Adrenal gland (tissue), 12 donors: Measurements from ENCODE around the gene RSPO3. TPM values are rescaled to one million over a fixed set of nuclear protein-coding genes. Genes with fewer than 3 reads are reported as not detected.
A peak's percentile ranks its signal among the peaks of the same experiment; 100 is the strongest.

Experiments used
- DNase-seq, 7 donors: peaks; one replicate each; pipeline ENCODE4 v3.0.0-alpha.2; 2019 to 2020
- H3K27ac ChIP-seq, 5 donors: fragments of 200-600 bp; sonication (generic) in 4 of 5; 1 replicate in 3 of 5; 2 replicates in 2 of 5; pipeline versions ENCODE4 v1.5.1 to v1.8.0; 2016 to 2020; ENCODE audit warnings: mild to moderate bottlenecking in 1 of 5
- H3K27me3 ChIP-seq: fragments of 200-600 bp; 2 replicates; pipeline ENCODE4 v1.8.0; 2021
- H3K36me3 ChIP-seq, 2 donors: fragments of 200-600 bp; replicated peaks in 1 of 2; 1 replicate in 1 of 2; 2 replicates in 1 of 2; pipeline versions ENCODE4 v1.5.1 to v1.8.0; 2018 to 2022
- H3K4me1 ChIP-seq, 2 donors: fragments of 200-600 bp; replicated peaks in 1 of 2; 1 replicate in 1 of 2; 2 replicates in 1 of 2; pipeline versions ENCODE4 v1.5.1 to v1.8.0; 2018 to 2021
- H3K4me3 ChIP-seq, 4 donors: fragments of 200-600 bp; sonication (generic) in 3 of 4; one replicate each; pipeline ENCODE4 v1.5.1; 2016 to 2018
- H3K9me3 ChIP-seq, 3 donors: fragments of 200-600 bp; sonication (generic) in 1 of 3; replicated peaks in 1 of 3; 1 replicate in 2 of 3; 2 replicates in 1 of 3; pipeline versions ENCODE4 v1.5.1 to v1.8.0; 2016 to 2021
- POLR2A ChIP-seq, 2 donors: fragments of 450-650 bp; IDR thresholded peaks; one replicate each; pipeline ENCODE4 v1.6.1; 2017; ENCODE audit warnings: antibody characterized with exemption in 2 of 2, mild to moderate bottlenecking in 2 of 2, moderate library complexity in 1 of 2
- WGBS, 4 donors: extraction: QIAGEN DNeasy Blood & Tissue Kit in 2 of 4; methylation state at CpG; one replicate each; pipeline versions ENCODE4 v1.1.5 to v1.1.7; 2013 to 2017; 5-methylcytosine and 5-hydroxymethylcytosine counted together
- intact Hi-C, 2 donors: fragments of 100-400 bp; cut with DNase I; formaldehyde crosslinking; loops; one replicate each; pipeline versions ENCODE4 v1.14.1 to v1.15.0; 2022 to 2023
- polyA plus RNA-seq, 3 donors: library from polyadenylated mRNA; stranded (reverse); fragments of 200-250 nt in 2 of 3; fragments of 350-450 nt in 1 of 3; fragmentation: Illumina TruSeq in 1 of 3; extraction: RNeasy Lipid Tissue Mini Kit (QIAGEN cat#74804) in 1 of 3; gene quantifications; one replicate each; pipeline ENCODE4 v1.2.3, GENCODE V29; 2013 to 2014
- total RNA-seq, 9 donors: library from RNA; depleted of rRNA in 4 of 9; stranded (reverse); fragments of >200 nt in 4 of 9; fragments of 120-200 nt in 1 of 9; fragmentation: NEBNext Ultra II Directional in 1 of 9; extraction: Animal tissue kit (Norgen Biotek cat#: 25700) in 1 of 9; gene quantifications; one replicate each; pipeline versions ENCODE4 v1.1.0 to v1.2.4, GENCODE V29; 2013 to 2023
- TF ChIP-seq, protein P1 (sequence below), 6 experiments: fragments of 450-650 bp in 4 of 6; fragments of 200-600 bp in 2 of 6; sonication (generic) in 1 of 6; IDR thresholded peaks; 1 replicate in 5 of 6; 2 replicates in 1 of 6; pipeline versions ENCODE4 v1.5.1 to v1.8.0; 2016 to 2021; ENCODE audit warnings: antibody characterized with exemption in 6 of 6, mild to moderate bottlenecking in 2 of 6, moderate library complexity in 1 of 6
- donor health status: healthy with polysubstance abuse.
- donor health status: Bipolar disorder and iron deficiency.
- donor health status: DM: yes; HTN: yes; CAD: no.
- donor health status: DM: no; HTN: no; CAD: no.
- donor health status: DM: no; HTN: no; CAD: no.
- donor health status: DM: yes; HTN: yes; CAD: no.

The RSPO3 gene
- total and polyA plus RNA-seq, 12 donors, result 3.2 to 36.5 (median 15.4) TPM

DNA sequence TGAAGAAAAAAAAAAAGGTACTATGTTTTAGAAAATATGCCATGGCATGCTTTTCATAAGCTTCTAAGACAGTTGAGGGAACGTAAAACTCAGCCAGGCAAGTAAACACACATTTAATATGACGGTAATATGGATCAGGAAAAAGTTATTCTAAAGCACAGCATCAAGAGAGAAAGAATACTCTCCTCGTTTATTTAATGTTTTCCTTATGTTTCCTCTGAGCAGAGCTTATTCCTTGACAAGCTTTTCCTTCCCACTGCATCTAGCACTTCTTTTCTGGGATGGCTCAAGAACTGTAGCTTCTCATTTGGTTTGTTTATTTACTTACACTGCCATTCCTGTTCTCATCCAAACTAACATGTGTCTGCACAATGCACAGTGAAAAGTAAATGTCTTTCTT lies 2.7 kb upstream of the RSPO3 start:
- no peak for TF ChIP-seq POLR2A (IDR thresholded peaks at IDR 0.05)
- TF ChIP-seq, protein P1, sequence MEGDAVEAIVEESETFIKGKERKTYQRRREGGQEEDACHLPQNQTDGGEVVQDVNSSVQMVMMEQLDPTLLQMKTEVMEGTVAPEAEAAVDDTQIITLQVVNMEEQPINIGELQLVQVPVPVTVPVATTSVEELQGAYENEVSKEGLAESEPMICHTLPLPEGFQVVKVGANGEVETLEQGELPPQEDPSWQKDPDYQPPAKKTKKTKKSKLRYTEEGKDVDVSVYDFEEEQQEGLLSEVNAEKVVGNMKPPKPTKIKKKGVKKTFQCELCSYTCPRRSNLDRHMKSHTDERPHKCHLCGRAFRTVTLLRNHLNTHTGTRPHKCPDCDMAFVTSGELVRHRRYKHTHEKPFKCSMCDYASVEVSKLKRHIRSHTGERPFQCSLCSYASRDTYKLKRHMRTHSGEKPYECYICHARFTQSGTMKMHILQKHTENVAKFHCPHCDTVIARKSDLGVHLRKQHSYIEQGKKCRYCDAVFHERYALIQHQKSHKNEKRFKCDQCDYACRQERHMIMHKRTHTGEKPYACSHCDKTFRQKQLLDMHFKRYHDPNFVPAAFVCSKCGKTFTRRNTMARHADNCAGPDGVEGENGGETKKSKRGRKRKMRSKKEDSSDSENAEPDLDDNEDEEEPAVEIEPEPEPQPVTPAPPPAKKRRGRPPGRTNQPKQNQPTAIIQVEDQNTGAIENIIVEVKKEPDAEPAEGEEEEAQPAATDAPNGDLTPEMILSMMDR (IDR thresholded peaks at IDR 0.05), result no peak
- Histone ChIP-seq H3K4me1 (no peaks in the 10 kb centered on the region), H3K27me3 (peaks cover 18% of the 10 kb centered on the region), H3K9me3 (no peaks in the 10 kb centered on the region), H3K27ac (no peak overlapping the region), H3K36me3 (no peaks in the 10 kb centered on the region), H3K4me3 (no peak overlapping the region)
- intact Hi-C loops, result no loop called here
- WGBS, 4 donors, result 43 to 64% (median 46%) methylated on average over 3 of the region's 3 CpGs
- DNase-seq, result no peak

GRCh38 chr6:127117979-127118297 lies 533 bp upstream of the RSPO3 start:
- TF ChIP-seq, protein P1 (IDR thresholded peaks at IDR 0.05), result no peak
- TF ChIP-seq POLR2A (IDR thresholded peaks at IDR 0.05), result no peak
- Histone ChIP-seq H3K9me3 (no peaks in the 10 kb centered on the region), H3K4me3 (peak overlapping the region in 1 of 4 donors; percentile 57), H3K36me3 (no peaks in the 10 kb centered on the region), H3K27ac (peak overlapping the region in 2 of 5 donors; percentile 41 to 83), H3K4me1 (no peaks in the 10 kb centered on the region), H3K27me3 (peaks cover 21% of the 10 kb centered on the region)
- no peak for DNase-seq
- intact Hi-C loops, result no loop called here
- WGBS, 4 donors, result 0 to 7% (median 1%) methylated on average over 2 to 19 of the region's 19 CpGs

DNA sequence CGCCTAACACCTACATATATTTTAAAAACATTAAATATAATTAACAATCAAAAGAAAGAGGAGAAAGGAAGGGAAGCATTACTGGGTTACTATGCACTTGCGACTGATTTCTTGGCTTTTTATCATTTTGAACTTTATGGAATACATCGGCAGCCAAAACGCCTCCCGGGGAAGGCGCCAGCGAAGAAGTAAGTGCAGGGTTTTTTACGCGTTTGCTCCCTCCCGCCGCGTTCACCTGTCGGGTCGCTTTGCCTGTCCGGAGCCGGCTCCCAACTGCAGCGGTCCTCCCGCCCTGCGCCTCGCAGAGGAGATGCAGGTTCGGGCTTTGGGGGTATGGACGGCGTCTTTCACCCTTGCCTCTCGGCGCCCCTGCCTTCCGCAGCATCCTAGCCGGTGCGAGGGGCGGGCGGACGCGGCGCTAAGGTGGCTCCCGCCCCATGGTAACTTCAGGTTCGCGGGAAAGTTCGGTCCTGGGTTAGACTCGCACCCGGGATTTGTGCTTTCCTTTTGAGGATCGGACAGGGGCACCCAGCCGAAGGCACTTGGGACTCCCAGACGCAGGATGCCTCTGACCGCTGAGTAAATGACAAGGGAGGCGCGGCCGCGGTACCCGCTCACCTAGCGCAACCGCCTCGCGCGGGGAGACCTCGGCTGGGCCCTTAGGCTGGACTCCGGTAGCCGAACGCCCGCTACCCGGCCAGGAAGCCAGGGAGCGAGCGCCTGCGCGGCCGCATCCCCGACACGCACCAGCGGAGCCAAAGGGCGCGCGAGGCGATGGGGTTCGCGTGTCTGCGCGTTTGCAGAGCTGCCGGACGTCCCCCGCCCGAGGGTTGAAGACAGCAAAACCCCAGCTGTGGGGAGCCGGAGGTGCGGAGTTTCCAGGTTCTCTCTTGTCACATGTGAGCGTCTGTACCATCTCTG lies 891 bp downstream of the RSPO3 start:
- H3K27ac ChIP-seq, result peak overlapping the region in 3 of 5 donors; percentile 2 to 83 (median 26)
- no peak for TF ChIP-seq POLR2A (IDR thresholded peaks at IDR 0.05)
- TF ChIP-seq, protein P1 (IDR thresholded peaks at IDR 0.05), result no peak
- 0 to 3% (median 1%) methylated on average over 16 to 82 of the region's 82 CpGs for WGBS, 4 donors
- intact Hi-C loops, result no loop called here
- no peaks in the 10 kb centered on the region for H3K4me1 ChIP-seq
- H3K36me3 ChIP-seq, result no peaks in the 10 kb centered on the region
- H3K4me3 ChIP-seq, result peak overlapping the region in 1 of 4 donors; percentile 57
- no peak for DNase-seq
- H3K27me3 ChIP-seq, result peaks cover 21% of the 10 kb centered on the region
- no peaks in the 10 kb centered on the region for H3K9me3 ChIP-seq

- TF ChIP-seq, protein P1 (IDR thresholded peaks at IDR 0.05), result no peak
- TF ChIP-seq POLR2A (IDR thresholded peaks at IDR 0.05), result no peak
- Histone ChIP-seq H3K4me1 (no peaks in the 10 kb centered on the region), H3K36me3 (no peaks in the 10 kb centered on the region), H3K27me3 (peaks cover 21% of the 10 kb centered on the region), H3K4me3 (peak overlapping the region in 1 of 4 donors; percentile 57), H3K9me3 (no peaks in the 10 kb centered on the region), H3K27ac (peak overlapping the region in 2 of 5 donors; percentile 26 to 83)
- intact Hi-C loops, result no loop called here
- DNase-seq, result no peak
- 3 to 8% (median 4%) methylated on average over 6 to 37 of the region's 37 CpGs for WGBS, 4 donors
Observed at GRCh38 chr6:127120023-127120786, 1.7 kb downstream of the RSPO3 start.
